CD4-positive, CD25-positive, alpha-beta regulatory T cell (primary cell): ENCODE measurements around the gene TPM1. TPM values are rescaled to one million over a fixed set of nuclear protein-coding genes. Genes with fewer than 3 reads are reported as not detected.

Experiments
- ATAC-seq, 2 donors: fragments of 150-1000 bp; cut with Tn5 transposase; one replicate each; pipeline ENCODE4 v1.10.0; 2021; ENCODE audit warnings: low read depth in 2 of 2, moderate number of reproducible peaks in 2 of 2, moderate library complexity in 1 of 2
- DNase-seq, 3 donors: peaks; one replicate each; pipeline versions ENCODE4 v3.0.0 to v3.0.0-alpha.2; 2012 to 2022; ENCODE audit warnings: mixed read lengths in 1 of 3
- H3K27ac ChIP-seq: one replicate; pipeline ENCODE4 v1.7.0; 2013; ENCODE audit warnings: mild to moderate bottlenecking, low read length; ENCODE audit not compliant: insufficient read depth, poor library complexity, severe bottlenecking
- H3K27me3 ChIP-seq: one replicate; pipeline ENCODE4 v1.7.0; 2013; ENCODE audit warnings: low read length; ENCODE audit not compliant: control insufficient read depth, insufficient read depth
- H3K36me3 ChIP-seq: one replicate; pipeline ENCODE4 v1.7.0; 2013; ENCODE audit warnings: mild to moderate bottlenecking, low read length, moderate library complexity; ENCODE audit not compliant: control insufficient read depth, insufficient read depth
- H3K4me1 ChIP-seq: 2 replicates; pipeline ENCODE4 v1.7.0; 2013; ENCODE audit warnings: mild to moderate bottlenecking, low read length; ENCODE audit not compliant: insufficient read depth, control insufficient read depth, poor library complexity, severe bottlenecking
- H3K4me3 ChIP-seq: one replicate; pipeline ENCODE4 v1.7.0; 2013; ENCODE audit warnings: low read depth, mild to moderate bottlenecking, low read length, moderate library complexity
- H3K9me3 ChIP-seq, 2 experiments: 1 replicate in 1 of 2; 2 replicates in 1 of 2; pipeline ENCODE4 v1.7.0; 2013; ENCODE audit warnings: low read length in 2 of 2, mild to moderate bottlenecking in 1 of 2, moderate library complexity in 1 of 2; ENCODE audit not compliant: control insufficient read depth in 2 of 2
- H3K27ac Mint-ChIP-seq, 3 donors: one replicate each; pipeline ENCODE4 v1.8.0; 2020 to 2022; ENCODE audit warnings: mild to moderate bottlenecking in 3 of 3, mixed read lengths in 3 of 3, moderate library complexity in 2 of 3
- H3K27me3 Mint-ChIP-seq: one replicate; pipeline ENCODE4 v1.8.0; 2022; ENCODE audit warnings: mild to moderate bottlenecking, mixed read lengths
- H3K36me3 Mint-ChIP-seq: one replicate; pipeline ENCODE4 v1.8.0; 2020; ENCODE audit warnings: mixed read lengths
- H3K4me1 Mint-ChIP-seq, 4 donors: one replicate each; pipeline ENCODE4 v1.8.0; 2020 to 2022; ENCODE audit warnings: mixed read lengths in 4 of 4, mild to moderate bottlenecking in 1 of 4
- H3K4me3 Mint-ChIP-seq, 4 donors: one replicate each; pipeline ENCODE4 v1.8.0; 2020 to 2022; ENCODE audit warnings: mild to moderate bottlenecking in 4 of 4, mixed read lengths in 4 of 4, moderate library complexity in 3 of 4
- H3K9me3 Mint-ChIP-seq, 7 donors: one replicate each; pipeline ENCODE4 v1.8.0; 2020 to 2022; ENCODE audit warnings: mixed read lengths in 7 of 7, mild to moderate bottlenecking in 3 of 7, moderate library complexity in 2 of 7
- polyA plus RNA-seq, 4 donors: library from polyadenylated mRNA; unstranded; fragments of 300-500 nt; fragmentation: Illumina TruSeq; gene quantifications; one replicate each; pipeline ENCODE4 v1.2.3, GENCODE V29; 2021
- total RNA-seq: library from RNA; stranded (reverse); gene quantifications from one replicate; pipeline ENCODE4 v1.2.3, GENCODE V29; 2022

Gene TPM1
- total and polyA plus RNA-seq, 5 donors from 2014 or later: 7.2 to 12.1 (median 11.0) TPM

DNA sequence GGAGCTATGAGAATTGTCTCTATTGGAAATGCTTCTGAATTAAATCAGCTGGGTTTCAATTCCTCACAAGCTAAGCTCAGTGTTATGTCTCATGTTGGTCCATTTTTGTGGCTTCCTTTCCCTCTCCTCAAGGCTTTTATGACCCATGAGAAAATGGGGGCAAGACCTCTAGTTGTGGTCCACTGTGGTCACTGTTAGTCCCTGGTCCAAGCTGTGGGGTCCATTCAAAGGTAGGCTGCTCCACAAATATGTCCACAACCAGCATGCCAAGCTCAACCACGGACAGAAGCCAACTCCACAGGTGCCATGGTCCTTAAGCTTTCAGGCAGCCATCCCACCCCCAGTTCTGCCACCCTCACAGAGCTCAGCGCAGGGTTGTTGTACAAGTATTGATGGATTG is 14.9 kb upstream of the TPM1 start:
- Mint-ChIP-seq H3K27me3 (peaks cover 19% of the 10 kb centered on the region), H3K36me3 (no peaks in the 10 kb centered on the region), H3K27ac (no peak overlapping the region), H3K9me3 (no peaks in the 10 kb centered on the region), H3K4me3 (no peak overlapping the region), H3K4me1 (no peaks in the 10 kb centered on the region)
- DNase-seq (no peak), ATAC-seq (no peak)
- Histone ChIP-seq H3K9me3 (no peaks in the 10 kb centered on the region), H3K27ac (no peak overlapping the region), H3K27me3 (peaks cover 5% of the 10 kb centered on the region), H3K4me3 (no peak overlapping the region), H3K4me1 (no peaks in the 10 kb centered on the region), H3K36me3 (no peaks in the 10 kb centered on the region)

DNA sequence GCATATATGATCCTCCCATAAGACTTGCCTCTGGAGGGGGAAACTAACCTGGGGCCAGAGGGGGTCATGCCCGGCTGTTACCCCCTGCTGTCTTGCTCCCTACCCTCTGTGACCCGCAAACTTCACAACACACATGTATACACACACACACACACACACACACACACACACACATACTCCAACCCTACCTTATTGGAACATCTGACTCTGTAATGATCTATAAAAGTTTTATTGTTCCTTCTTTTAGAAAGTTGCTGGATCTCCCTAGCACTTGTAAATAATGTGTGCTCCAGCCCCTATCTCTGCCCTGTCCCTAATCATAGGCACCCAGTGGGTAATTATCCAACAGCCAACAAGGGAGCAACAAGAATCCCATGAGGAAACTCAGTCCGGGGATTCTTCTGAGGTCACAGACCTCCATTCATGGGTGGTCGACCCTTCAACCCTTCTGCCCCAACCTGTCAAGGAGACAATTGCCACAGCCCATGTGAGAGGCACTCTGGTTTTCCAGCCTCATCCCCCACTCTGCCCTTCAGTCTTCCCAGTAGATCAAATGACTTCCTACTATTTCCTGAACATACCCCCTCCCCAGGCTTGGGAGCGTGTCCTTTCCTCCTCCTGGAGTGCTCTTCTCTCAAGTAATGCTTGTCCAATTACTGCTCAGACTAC is 14.0 kb upstream of the TPM1 start:
- no peaks in the 10 kb centered on the region for H3K9me3 Mint-ChIP-seq
- H3K36me3 ChIP-seq: no peaks in the 10 kb centered on the region

DNA sequence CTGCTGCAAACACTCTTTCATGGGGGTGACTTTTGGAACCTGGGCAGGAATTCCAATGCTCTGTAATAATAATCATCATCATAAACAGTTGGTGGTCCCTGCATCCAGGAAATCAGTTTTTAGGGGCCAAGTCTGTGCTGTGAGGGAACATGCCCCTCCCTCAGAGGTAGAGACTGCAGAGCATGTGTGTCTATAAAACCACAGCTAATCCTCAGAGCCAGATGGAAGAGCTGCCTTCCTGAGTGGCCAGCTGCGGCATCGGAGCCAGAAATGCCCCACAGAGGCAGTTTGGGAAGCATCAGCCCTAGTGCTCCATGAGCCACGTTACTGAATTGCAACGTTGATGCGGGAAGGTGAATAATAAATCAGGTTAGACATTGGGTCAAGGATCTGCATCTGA is 12.9 kb upstream of the TPM1 start:
- DNase-seq: no peak
- Histone ChIP-seq H3K4me3 (no peak overlapping the region), H3K27me3 (peaks cover 7% of the 10 kb centered on the region), H3K9me3 (no peaks in the 10 kb centered on the region), H3K36me3 (no peaks in the 10 kb centered on the region), H3K4me1 (no peaks in the 10 kb centered on the region), H3K27ac (no peak overlapping the region)
- ATAC-seq: no peak
- Mint-ChIP-seq H3K9me3 (no peaks in the 10 kb centered on the region), H3K4me1 (no peaks in the 10 kb centered on the region), H3K27me3 (peaks cover 16% of the 10 kb centered on the region), H3K27ac (no peak overlapping the region), H3K36me3 (no peaks in the 10 kb centered on the region), H3K4me3 (no peak overlapping the region)

More for the DNA sequence above, 14.0 kb upstream of the TPM1 start:
- Histone ChIP-seq H3K27ac (no peak overlapping the region), H3K9me3 (no peaks in the 10 kb centered on the region), H3K4me1 (no peaks in the 10 kb centered on the region), H3K27me3 (peaks cover 5% of the 10 kb centered on the region), H3K4me3 (no peak overlapping the region)
- H3K36me3 Mint-ChIP-seq: no peaks in the 10 kb centered on the region
- ATAC-seq (no peak), DNase-seq (no peak)
- peaks cover 12% of the 10 kb centered on the region for H3K27me3 Mint-ChIP-seq
- no peak overlapping the region for H3K27ac Mint-ChIP-seq
- no peaks in the 10 kb centered on the region for H3K4me1 Mint-ChIP-seq
- no peak overlapping the region for H3K4me3 Mint-ChIP-seq

DNA sequence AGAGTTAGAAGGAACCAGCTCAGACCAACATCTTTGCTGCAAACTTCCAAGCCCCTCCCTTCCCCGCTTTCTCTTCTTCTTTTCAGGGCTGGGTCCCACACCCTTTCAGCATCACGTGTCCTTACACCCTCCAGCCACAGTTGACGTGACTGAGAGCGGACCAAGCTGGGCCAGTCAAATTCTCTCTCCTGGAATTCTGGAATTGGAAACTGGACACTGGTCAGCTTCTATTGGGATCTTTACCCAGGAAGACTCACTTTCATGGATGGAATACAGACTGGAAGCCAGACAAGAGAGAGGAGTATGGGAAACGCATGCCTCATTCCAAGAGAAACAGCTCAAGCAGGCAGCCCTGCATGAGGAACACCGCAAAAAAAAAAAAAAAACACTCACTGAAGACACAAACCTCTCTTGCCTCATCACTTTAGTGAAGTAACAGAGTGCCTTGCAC is 12.4 kb upstream of the TPM1 start:
- no peaks in the 10 kb centered on the region for H3K9me3 Mint-ChIP-seq
- Histone ChIP-seq H3K27me3 (peaks cover 7% of the 10 kb centered on the region), H3K27ac (no peak overlapping the region), H3K4me3 (no peak overlapping the region), H3K36me3 (no peaks in the 10 kb centered on the region), H3K4me1 (no peaks in the 10 kb centered on the region), H3K9me3 (no peaks in the 10 kb centered on the region)
- peaks cover 20% of the 10 kb centered on the region for H3K27me3 Mint-ChIP-seq
- DNase-seq (no peak), ATAC-seq (no peak)
- H3K27ac Mint-ChIP-seq: no peak overlapping the region
- no peak overlapping the region for H3K4me3 Mint-ChIP-seq
- no peaks in the 10 kb centered on the region for H3K4me1 Mint-ChIP-seq
- H3K36me3 Mint-ChIP-seq: no peaks in the 10 kb centered on the region

DNA sequence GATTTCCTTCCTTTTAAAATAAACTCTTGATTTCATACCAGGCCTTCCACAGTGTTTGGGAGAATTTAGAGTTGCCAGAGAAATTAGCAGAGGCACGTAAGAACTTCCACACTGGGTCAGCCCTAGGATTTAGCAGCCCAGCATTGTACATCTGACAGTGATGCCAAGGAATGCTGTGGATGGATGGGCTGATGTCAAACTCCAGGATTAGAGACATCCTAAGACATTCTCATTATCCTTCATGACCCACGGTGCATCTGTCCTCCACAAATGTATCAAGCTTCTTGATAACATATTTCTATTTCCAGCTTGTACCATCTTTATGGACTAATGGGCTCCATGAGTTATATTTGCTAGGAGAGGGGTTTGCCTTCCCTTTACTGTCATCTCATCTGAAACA is 8.0 kb upstream of the TPM1 start:
- Mint-ChIP-seq H3K36me3 (no peaks in the 10 kb centered on the region), H3K4me3 (no peak overlapping the region), H3K27me3 (peaks cover 43% of the 10 kb centered on the region), H3K9me3 (no peaks in the 10 kb centered on the region), H3K4me1 (no peaks in the 10 kb centered on the region), H3K27ac (no peak overlapping the region)
- H3K27me3 ChIP-seq: peaks cover 11% of the 10 kb centered on the region
- no peaks in the 10 kb centered on the region for H3K9me3 ChIP-seq
- H3K4me3 ChIP-seq: no peak overlapping the region
- DNase-seq (no peak), ATAC-seq (no peak)
- H3K4me1 ChIP-seq: no peaks in the 10 kb centered on the region
- no peak overlapping the region for H3K27ac ChIP-seq
- no peaks in the 10 kb centered on the region for H3K36me3 ChIP-seq

DNA sequence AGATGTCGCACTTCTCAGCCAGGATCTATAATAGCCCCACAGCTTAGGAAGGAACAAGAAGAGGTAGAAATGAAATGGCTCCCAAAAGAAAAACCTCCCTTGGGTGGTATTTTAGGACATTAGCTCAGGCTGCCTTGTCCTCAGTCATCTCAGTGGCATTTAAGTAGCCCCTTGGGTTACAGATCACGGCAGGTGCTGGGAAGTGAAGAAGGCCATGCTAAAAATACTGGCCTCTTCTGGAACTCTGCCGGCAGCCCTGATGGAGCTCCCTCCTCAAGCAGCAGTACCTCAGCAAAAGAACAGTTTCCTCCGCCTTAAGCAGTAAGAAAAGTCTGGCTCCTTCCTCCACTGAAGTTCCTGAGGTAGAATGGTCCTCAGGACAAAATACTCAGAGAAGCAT is 7.3 kb upstream of the TPM1 start:
- no peaks in the 10 kb centered on the region for H3K9me3 Mint-ChIP-seq
- no peak for DNase-seq
- H3K9me3 ChIP-seq: no peaks in the 10 kb centered on the region

DNA sequence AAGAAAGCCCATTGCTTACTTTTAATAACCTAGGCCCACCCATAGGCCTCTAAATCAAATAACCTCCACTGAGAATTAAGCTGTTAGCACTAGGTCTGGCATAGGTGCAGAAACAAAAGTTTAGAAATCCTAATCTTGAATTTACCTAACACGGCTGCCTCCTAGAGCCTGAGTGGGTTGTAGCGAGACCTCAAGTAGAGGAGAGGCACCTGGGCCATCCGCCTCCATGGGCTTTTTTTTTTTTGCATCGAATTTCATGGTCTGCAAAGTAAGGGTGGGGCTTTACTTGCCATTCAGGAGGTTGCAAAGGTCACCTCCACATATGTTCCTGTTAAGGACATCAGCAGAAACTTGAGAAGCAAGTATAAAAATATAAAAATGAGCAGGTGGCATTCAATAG is 6.6 kb upstream of the TPM1 start:
- H3K36me3 Mint-ChIP-seq: no peaks in the 10 kb centered on the region

More for the DNA sequence above, 7.3 kb upstream of the TPM1 start:
- Histone ChIP-seq H3K27ac (no peak overlapping the region), H3K36me3 (no peaks in the 10 kb centered on the region), H3K27me3 (peaks cover 17% of the 10 kb centered on the region), H3K4me1 (no peaks in the 10 kb centered on the region), H3K4me3 (no peak overlapping the region)
- no peak overlapping the region for H3K4me3 Mint-ChIP-seq
- no peaks in the 10 kb centered on the region for H3K36me3 Mint-ChIP-seq
- ATAC-seq: no peak
- peaks cover 46% of the 10 kb centered on the region for H3K27me3 Mint-ChIP-seq
- no peak overlapping the region for H3K27ac Mint-ChIP-seq
- no peaks in the 10 kb centered on the region for H3K4me1 Mint-ChIP-seq

DNA sequence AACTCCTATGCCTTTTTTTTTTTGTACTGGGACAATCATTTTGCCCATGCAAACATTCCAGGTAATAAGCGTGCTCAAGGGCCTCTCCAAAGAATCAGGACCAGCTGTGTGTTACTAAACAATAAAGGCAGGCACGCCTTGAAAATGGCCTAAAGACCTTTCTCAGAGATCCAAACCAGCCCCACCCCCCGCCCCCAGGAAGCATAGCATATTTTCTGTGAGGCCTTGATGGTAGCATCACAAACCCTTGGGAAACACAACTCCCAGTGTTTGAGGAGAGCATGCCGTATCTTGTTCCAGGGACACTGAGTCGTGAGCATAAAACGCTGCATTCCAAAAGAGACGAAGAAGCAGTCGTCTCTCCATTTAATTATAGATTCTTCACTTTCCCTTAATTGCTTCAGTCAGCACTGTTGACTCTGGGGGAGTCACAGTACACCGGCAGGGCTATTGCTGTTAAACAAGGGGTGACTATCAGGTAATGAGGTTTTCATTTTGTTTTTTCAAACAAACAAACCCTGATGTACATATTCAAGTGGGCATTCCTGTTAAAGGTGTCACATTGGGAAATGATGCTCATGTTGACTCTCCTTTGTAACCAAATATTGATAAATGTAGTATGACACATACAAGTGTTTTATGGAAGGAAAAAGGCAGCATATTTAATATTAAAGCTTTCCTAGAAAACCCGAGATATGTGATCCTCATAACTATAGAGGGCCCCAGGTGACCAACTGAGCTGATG is 4.4 kb upstream of the TPM1 start:
- H3K4me1 Mint-ChIP-seq: peaks cover 0 to 6% (median 1%) of the 10 kb centered on the region in 4 donors
- no peak for ATAC-seq
- H3K27me3 ChIP-seq: peaks cover 30% of the 10 kb centered on the region
- H3K9me3 ChIP-seq: no peaks in the 10 kb centered on the region
- DNase-seq: no peak
- no peak overlapping the region for H3K27ac Mint-ChIP-seq
- H3K36me3 Mint-ChIP-seq: no peaks in the 10 kb centered on the region
- H3K27ac ChIP-seq: no peak overlapping the region
- H3K9me3 Mint-ChIP-seq: peaks cover 0 to 2% (median 0%) of the 10 kb centered on the region in 7 donors
- H3K4me3 Mint-ChIP-seq: no peak overlapping the region
- H3K36me3 ChIP-seq: no peaks in the 10 kb centered on the region
- H3K27me3 Mint-ChIP-seq: peaks cover 69% of the 10 kb centered on the region
- H3K4me1 ChIP-seq: peaks cover 12% of the 10 kb centered on the region
- no peak overlapping the region for H3K4me3 ChIP-seq

More for the DNA sequence above, 6.6 kb upstream of the TPM1 start:
- peaks cover 49% of the 10 kb centered on the region for H3K27me3 Mint-ChIP-seq
- no peaks in the 10 kb centered on the region for H3K4me1 Mint-ChIP-seq
- no peaks in the 10 kb centered on the region for H3K36me3 ChIP-seq
- H3K27me3 ChIP-seq: peaks cover 23% of the 10 kb centered on the region
- no peak overlapping the region for H3K27ac Mint-ChIP-seq
- H3K9me3 ChIP-seq: no peaks in the 10 kb centered on the region
- no peaks in the 10 kb centered on the region for H3K4me1 ChIP-seq
- ATAC-seq (no peak), DNase-seq (no peak)
- no peak overlapping the region for H3K27ac ChIP-seq
- H3K9me3 Mint-ChIP-seq: peaks cover 0 to 2% (median 0%) of the 10 kb centered on the region in 7 donors
- H3K4me3 ChIP-seq: no peak overlapping the region
- H3K4me3 Mint-ChIP-seq: no peak overlapping the region
